Measurements from ENCODE around the gene ZNRF2. TPM values are rescaled to one million over a fixed set of nuclear protein-coding genes. Genes with fewer than 3 reads are reported as not detected.

Gene ZNRF2
- total and polyA plus RNA-seq, 10 of the 15 experiments (the other 5 are each of a cell fraction or from before 2014, with no cell fraction given) = 1.2 to 20.4 (median 9.5) TPM

DNA sequence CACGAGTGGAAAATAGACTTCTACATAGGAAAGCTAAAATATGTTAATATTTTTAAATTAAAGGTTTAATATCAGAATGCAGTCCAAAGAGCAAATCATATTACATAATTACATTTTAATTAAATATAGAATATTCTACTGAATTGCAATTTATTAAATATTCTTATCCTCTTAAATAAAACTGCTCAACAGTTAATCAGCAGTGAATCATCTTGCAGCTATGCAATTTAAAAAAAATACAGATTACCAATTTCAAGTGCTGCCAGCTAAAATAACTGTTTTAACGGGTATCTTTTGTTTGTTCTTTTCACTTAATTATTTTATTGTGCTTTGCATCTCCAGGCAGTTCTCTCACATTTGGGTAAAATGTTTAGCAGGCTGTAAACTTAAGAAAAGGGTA lies 82.2 kb downstream of the ZNRF2 start (continued):
- TF ChIP-seq POLR2AphosphoS2 (IDR thresholded peaks at IDR 0.05; ENCODE audit: low read depth, low read length) (no peak), KDM1A (IDR thresholded peaks at IDR 0.05; ENCODE audit: borderline replicate concordance) (no peak), NFYB (IDR thresholded peaks at IDR 0.05; ENCODE audit: insufficient read depth, low read depth, low read length) (no peak), ZSCAN29 (IDR thresholded peaks at IDR 0.05) (no peak), WRNIP1 (IDR thresholded peaks at IDR 0.05; ENCODE audit: borderline replicate concordance, low read depth, low read length) (no peak)

DNA sequence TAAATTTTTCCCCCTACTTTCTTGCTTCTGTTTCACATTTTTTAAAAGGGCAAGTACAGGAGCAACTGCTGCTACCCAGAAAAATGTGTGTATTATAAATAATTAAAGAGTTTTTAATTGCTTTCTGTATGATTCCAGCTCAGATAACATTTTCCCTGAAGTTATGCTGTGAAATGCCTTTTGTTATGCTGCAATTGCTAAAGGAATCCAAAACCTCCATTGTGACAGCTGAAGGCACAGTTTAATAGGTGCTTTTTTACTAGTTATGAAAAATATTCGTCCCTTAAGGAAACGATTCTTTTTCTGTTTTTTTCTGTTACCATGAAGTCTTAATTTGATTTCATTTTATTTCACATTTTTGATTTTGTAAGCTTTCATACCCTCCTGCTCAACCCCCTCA lies 83.2 kb downstream of the ZNRF2 start:
- Histone ChIP-seq H3K9me3 (replicated peaks; ENCODE audit: control insufficient read depth, insufficient read depth, low read length) (no peaks in the 10 kb centered on the region), H2AFZ (ENCODE audit: control insufficient read depth, low read depth, low read length) (no peak overlapping the region), H3K27ac (ENCODE audit: control insufficient read depth, insufficient read depth) (no peak overlapping the region), H4K20me1 (ENCODE audit: control insufficient read depth, insufficient read depth) (no peaks in the 10 kb centered on the region), H3K9ac (ENCODE audit: control insufficient read depth, insufficient read depth, low read length) (no peak overlapping the region), H3K4me2 (ENCODE audit: control insufficient read depth, insufficient read depth) (no peak overlapping the region), H3K36me3 (ENCODE audit: control insufficient read depth in 2 of 2, insufficient read depth in 2 of 2, low read length in 1 of 2) (peaks cover 0 to 5% of the 10 kb centered on the region in 2 experiments; a peak in 3 of 4 replicates), H3K27me3 (replicated peaks in 1 of 2; ENCODE audit: control insufficient read depth in 2 of 2, insufficient read depth in 2 of 2, low read length in 1 of 2) (no peaks in the 10 kb centered on the region), H3K4me3 (no peak overlapping the region), H3K4me1 (ENCODE audit: control insufficient read depth, insufficient read depth, low read length) (no peaks in the 10 kb centered on the region), H3K79me2 (ENCODE audit: control insufficient read depth, insufficient read depth, low read length) (no peaks in the 10 kb centered on the region)
- POLR2A ChIA-PET = no interaction called here
- in situ Hi-C loops (cut with MboI) = no loop called here
- FAIRE-seq (no peak), ATAC-seq (no peak), DNase-seq (ENCODE audit: low read depth, low spot score) (no peak)
- RAD21 ChIA-PET (ENCODE audit: unreplicated experiment) = interaction anchor here (1.0 kb wide), 1 partner anchor 15 kb away, joined by 3 read pairs; no protein-coding TSS in a partner anchor
- SMC1A ChIA-PET (ENCODE audit: uncharacterized antibody, unreplicated experiment) = interaction anchor here (1.0 to 1.4 kb wide), 3 partner anchors 8 to 203 kb away, joined by 3 to 4 read pairs (median 3); no protein-coding TSS in a partner anchor
- intact Hi-C loops (cut with micrococcal nuclease; ENCODE audit: unreplicated experiment) = no loop called here
- 74% methylated on average over 2 of the region's 2 CpGs for WGBS (ENCODE audit: insufficient coverage, insufficient replicate concordance, low lambda C conversion rate, missing lambda C conversion rate)
- CTCF ChIA-PET = interaction anchor here (0.8 kb wide), 1 partner anchor 15 kb away, joined by 3 read pairs; no protein-coding TSS in a partner anchor
- BruUV-seq (replicated peaks) = no TSS peak
- TF ChIP-seq, protein P1, sequence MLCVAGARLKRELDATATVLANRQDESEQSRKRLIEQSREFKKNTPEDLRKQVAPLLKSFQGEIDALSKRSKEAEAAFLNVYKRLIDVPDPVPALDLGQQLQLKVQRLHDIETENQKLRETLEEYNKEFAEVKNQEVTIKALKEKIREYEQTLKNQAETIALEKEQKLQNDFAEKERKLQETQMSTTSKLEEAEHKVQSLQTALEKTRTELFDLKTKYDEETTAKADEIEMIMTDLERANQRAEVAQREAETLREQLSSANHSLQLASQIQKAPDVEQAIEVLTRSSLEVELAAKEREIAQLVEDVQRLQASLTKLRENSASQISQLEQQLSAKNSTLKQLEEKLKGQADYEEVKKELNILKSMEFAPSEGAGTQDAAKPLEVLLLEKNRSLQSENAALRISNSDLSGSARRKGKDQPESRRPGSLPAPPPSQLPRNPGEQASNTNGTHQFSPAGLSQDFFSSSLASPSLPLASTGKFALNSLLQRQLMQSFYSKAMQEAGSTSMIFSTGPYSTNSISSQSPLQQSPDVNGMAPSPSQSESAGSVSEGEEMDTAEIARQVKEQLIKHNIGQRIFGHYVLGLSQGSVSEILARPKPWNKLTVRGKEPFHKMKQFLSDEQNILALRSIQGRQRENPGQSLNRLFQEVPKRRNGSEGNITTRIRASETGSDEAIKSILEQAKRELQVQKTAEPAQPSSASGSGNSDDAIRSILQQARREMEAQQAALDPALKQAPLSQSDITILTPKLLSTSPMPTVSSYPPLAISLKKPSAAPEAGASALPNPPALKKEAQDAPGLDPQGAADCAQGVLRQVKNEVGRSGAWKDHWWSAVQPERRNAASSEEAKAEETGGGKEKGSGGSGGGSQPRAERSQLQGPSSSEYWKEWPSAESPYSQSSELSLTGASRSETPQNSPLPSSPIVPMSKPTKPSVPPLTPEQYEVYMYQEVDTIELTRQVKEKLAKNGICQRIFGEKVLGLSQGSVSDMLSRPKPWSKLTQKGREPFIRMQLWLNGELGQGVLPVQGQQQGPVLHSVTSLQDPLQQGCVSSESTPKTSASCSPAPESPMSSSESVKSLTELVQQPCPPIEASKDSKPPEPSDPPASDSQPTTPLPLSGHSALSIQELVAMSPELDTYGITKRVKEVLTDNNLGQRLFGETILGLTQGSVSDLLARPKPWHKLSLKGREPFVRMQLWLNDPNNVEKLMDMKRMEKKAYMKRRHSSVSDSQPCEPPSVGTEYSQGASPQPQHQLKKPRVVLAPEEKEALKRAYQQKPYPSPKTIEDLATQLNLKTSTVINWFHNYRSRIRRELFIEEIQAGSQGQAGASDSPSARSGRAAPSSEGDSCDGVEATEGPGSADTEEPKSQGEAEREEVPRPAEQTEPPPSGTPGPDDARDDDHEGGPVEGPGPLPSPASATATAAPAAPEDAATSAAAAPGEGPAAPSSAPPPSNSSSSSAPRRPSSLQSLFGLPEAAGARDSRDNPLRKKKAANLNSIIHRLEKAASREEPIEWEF (IDR thresholded peaks at IDR 0.05; ENCODE audit: insufficient replicate concordance, low read depth, low read length) = no peak
- TF ChIP-seq RAD21 (IDR thresholded peaks at IDR 0.05; ENCODE audit: insufficient read depth, low read depth, low read length) (no peak), EED (IDR thresholded peaks at IDR 0.05; ENCODE audit: low read depth) (no peak), LARP7 (IDR thresholded peaks at IDR 0.05) (no peak), ZBED1 (IDR thresholded peaks at IDR 0.05; ENCODE audit: borderline replicate concordance) (no peak), KLF5 (IDR thresholded peaks at IDR 0.05; ENCODE audit: partially characterized antibody) (no peak), CHD1 (IDR thresholded peaks at IDR 0.05; ENCODE audit: low read depth, low read length) (no peak), ZNF622 (IDR thresholded peaks at IDR 0.05) (no peak), BMI1 (IDR thresholded peaks at IDR 0.05; ENCODE audit: borderline replicate concordance) (no peak)
- TF ChIP-seq, protein P2, sequence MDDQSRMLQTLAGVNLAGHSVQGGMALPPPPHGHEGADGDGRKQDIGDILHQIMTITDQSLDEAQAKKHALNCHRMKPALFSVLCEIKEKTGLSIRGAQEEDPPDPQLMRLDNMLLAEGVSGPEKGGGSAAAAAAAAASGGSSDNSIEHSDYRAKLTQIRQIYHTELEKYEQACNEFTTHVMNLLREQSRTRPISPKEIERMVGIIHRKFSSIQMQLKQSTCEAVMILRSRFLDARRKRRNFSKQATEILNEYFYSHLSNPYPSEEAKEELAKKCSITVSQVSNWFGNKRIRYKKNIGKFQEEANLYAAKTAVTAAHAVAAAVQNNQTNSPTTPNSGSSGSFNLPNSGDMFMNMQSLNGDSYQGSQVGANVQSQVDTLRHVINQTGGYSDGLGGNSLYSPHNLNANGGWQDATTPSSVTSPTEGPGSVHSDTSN (IDR thresholded peaks at IDR 0.05; ENCODE audit: insufficient replicate concordance, low read depth, low read length) = no peak
- TF ChIP-seq, protein P3, sequence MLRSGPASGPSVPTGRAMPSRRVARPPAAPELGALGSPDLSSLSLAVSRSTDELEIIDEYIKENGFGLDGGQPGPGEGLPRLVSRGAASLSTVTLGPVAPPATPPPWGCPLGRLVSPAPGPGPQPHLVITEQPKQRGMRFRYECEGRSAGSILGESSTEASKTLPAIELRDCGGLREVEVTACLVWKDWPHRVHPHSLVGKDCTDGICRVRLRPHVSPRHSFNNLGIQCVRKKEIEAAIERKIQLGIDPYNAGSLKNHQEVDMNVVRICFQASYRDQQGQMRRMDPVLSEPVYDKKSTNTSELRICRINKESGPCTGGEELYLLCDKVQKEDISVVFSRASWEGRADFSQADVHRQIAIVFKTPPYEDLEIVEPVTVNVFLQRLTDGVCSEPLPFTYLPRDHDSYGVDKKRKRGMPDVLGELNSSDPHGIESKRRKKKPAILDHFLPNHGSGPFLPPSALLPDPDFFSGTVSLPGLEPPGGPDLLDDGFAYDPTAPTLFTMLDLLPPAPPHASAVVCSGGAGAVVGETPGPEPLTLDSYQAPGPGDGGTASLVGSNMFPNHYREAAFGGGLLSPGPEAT (IDR thresholded peaks at IDR 0.05; ENCODE audit: low read depth) = no peak

All from GM12878 (cell line).